Measurements from ENCODE around the gene GRM7.

GRM7 gene

DNA sequence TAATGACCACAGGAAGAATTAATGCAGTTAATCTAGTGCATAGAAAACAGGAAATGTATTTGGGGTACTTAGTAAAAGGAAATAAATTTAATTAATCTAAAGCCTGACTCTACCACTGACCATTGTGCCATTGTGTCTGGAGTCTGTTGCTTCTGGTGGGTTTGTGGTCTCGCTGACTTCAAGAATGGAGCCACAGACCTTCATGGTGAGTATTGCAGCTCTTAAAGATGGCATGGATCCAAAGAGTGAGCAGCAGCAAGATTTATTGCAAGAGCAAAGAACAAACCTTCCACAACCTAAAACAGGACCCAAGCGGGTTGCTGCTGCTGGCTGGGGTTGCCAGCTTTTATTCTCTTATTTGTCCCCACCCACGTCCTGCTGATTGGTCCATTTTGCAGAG lies 929.2 kb downstream of the GRM7 start:
- TF ChIP-seq GABPA (IDR thresholded peaks at IDR 0.05; ENCODE audit: low read depth) = no peak
- Histone ChIP-seq H3K4me3 (replicated peaks; ENCODE audit: insufficient read depth, low read length) (no peak overlapping the region), H3K27me3 (ENCODE audit: insufficient read depth, poor library complexity, severe bottlenecking) (no peaks in the 10 kb centered on the region), H3K27ac (replicated peaks) (no peak overlapping the region)
- DNase-seq (ENCODE audit: low read depth in 1 of 2, low spot score in 1 of 2) = no peak

Measured in HL-60 (cell line).